MM.1S (cell line): ENCODE results near the gene SNX2.

ENCODE experiments used
- DNase-seq: peaks from one replicate; pipeline ENCODE4 v3.0.0-alpha.2; 2015
- H2AFZ ChIP-seq: fragments of 300-600 bp; sonication (generic); 2 replicates; pipeline ENCODE4 v1.6.0; 2016; ENCODE audit warnings: antibody characterized with exemption, low read length
- H3F3A ChIP-seq: fragments of 300-600 bp; sonication (generic); 2 replicates; pipeline ENCODE4 v1.6.1; 2016; ENCODE audit warnings: mild to moderate bottlenecking, antibody characterized with exemption, low read length, moderate library complexity, mixed read lengths; ENCODE audit not compliant: insufficient read depth
- H3K27ac ChIP-seq: fragments of 300-600 bp; sonication (generic); 2 replicates; pipeline ENCODE4 v1.5.1; 2016; ENCODE audit warnings: mild to moderate bottlenecking, low read length
- H3K27me3 ChIP-seq: fragments of 300-600 bp; sonication (generic); replicated peaks from 2 replicates; pipeline ENCODE4 v1.6.0; 2016; ENCODE audit warnings: low read length; ENCODE audit not compliant: insufficient read depth
- H3K36me3 ChIP-seq: fragments of 300-600 bp; sonication (generic); replicated peaks from 2 replicates; pipeline ENCODE4 v1.6.1; 2016; ENCODE audit warnings: mild to moderate bottlenecking, low read length, mixed read lengths; ENCODE audit not compliant: insufficient read depth
- H3K4me1 ChIP-seq: fragments of 300-600 bp; sonication (generic); 2 replicates; pipeline ENCODE4 v1.6.1; 2016; ENCODE audit warnings: low read length, mixed read lengths
- H3K4me2 ChIP-seq: fragments of 300-600 bp; sonication (generic); 2 replicates; pipeline ENCODE4 v1.6.0; 2016; ENCODE audit warnings: low read depth, low read length
- H3K4me3 ChIP-seq: fragments of 300-600 bp; sonication (generic); 2 replicates; pipeline ENCODE4 v1.5.1; 2016; ENCODE audit warnings: low read length, mixed read lengths
- H3K79me2 ChIP-seq: fragments of 300-600 bp; sonication (generic); 2 replicates; pipeline ENCODE4 v1.6.1; 2016; ENCODE audit warnings: mixed run types, low read length, mixed read lengths
- H3K9ac ChIP-seq: fragments of 300-600 bp; sonication (generic); 2 replicates; pipeline ENCODE4 v1.6.1; 2016; ENCODE audit warnings: low read length, mixed read lengths
- H3K9me2 ChIP-seq: fragments of 300-600 bp; sonication (generic); replicated peaks from 2 replicates; pipeline ENCODE4 v1.6.1; 2016; ENCODE audit warnings: mild to moderate bottlenecking, low read length, mixed read lengths; ENCODE audit not compliant: insufficient read depth
- H3K9me3 ChIP-seq: fragments of 300-600 bp; sonication (generic); replicated peaks from 2 replicates; pipeline ENCODE4 v1.6.1; 2016; ENCODE audit warnings: mild to moderate bottlenecking, low read length, mixed read lengths; ENCODE audit not compliant: insufficient read depth
- H4K20me1 ChIP-seq: fragments of 300-600 bp; sonication (generic); 2 replicates; pipeline ENCODE4 v1.6.1; 2016; ENCODE audit warnings: mild to moderate bottlenecking, low read length, moderate library complexity, mixed read lengths; ENCODE audit not compliant: insufficient read depth
- EZH2 ChIP-seq: fragments of 300-600 bp; sonication (generic); optimal IDR thresholded peaks from 2 replicates; pipeline ENCODE3; 2017; ENCODE audit warnings: low read depth, mild to moderate bottlenecking, antibody characterized with exemption, low read length, mixed read lengths
- EZH2phosphoT487 ChIP-seq: fragments of 300-600 bp; sonication (generic); IDR thresholded peaks from 2 replicates; pipeline ENCODE4 v1.6.1; 2018; ENCODE audit warnings: antibody characterized with exemption, low read length
- TF ChIP-seq, protein P1 (sequence below): fragments of 300-600 bp; sonication (generic); IDR thresholded peaks from 2 replicates; pipeline ENCODE4 v1.5.1; 2016; ENCODE audit warnings: antibody characterized with exemption, low read length, mixed read lengths

SNX2 gene, protein sequence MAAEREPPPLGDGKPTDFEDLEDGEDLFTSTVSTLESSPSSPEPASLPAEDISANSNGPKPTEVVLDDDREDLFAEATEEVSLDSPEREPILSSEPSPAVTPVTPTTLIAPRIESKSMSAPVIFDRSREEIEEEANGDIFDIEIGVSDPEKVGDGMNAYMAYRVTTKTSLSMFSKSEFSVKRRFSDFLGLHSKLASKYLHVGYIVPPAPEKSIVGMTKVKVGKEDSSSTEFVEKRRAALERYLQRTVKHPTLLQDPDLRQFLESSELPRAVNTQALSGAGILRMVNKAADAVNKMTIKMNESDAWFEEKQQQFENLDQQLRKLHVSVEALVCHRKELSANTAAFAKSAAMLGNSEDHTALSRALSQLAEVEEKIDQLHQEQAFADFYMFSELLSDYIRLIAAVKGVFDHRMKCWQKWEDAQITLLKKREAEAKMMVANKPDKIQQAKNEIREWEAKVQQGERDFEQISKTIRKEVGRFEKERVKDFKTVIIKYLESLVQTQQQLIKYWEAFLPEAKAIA

DNA sequence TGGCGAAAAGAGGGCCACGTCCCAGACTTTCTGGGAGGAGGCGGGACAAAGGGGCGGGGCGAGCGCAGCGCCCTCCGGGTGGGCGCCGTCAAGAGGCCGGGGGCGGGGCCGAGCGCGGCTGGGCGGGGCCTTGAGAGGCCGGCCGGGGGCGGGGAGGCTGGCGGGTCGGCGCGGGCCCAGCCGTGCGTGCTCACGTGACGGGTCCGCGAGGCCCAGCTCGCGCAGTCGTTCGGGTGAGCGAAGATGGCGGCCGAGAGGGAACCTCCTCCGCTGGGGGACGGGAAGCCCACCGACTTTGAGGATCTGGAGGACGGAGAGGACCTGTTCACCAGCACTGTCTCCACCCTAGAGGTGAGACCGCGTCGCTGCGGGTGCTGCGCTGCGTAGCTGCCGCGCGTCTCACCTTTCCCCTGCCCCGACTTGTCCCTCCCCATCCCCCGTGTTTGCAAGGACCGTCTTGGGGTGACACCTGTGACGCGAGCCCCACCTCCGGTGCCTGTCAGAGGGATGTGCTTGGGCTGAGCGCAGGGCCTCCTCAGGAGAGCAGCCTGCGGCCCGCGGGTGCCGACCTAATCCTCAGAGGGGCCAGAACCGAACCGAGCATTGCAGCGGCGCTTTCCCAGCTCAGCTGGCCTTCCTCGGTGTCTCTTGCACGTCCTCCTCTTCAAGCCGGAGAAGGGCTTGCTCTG lies at the start of gene SNX2:
TSS of gene SNX2 (plus strand) at position 220 of the 689 bp plus-strand sequence. CDS start at position 244, 24 bp downstream.
- Histone ChIP-seq H3K4me3 (peak within 1 kb of the TSS; percentile 98), H3K27me3 (no peaks in the 10 kb centered on the region), H3K4me1 (peaks cover 15% of the 10 kb centered on the region), H3K9me2 (no peaks in the 10 kb centered on the region), H3K36me3 (no peaks in the 10 kb centered on the region), H3K9ac (peak within 1 kb of the TSS; percentile 90), H3F3A (peaks cover 8% of the 10 kb centered on the region), H3K4me2 (peak within 1 kb of the TSS; percentile 91), H2AFZ (peak within 1 kb of the TSS; percentile 93), H4K20me1 (0 out of 2 replicates have a peak, but pooled peaks cover 5% of the 10 kb centered on the region), H3K27ac (peak within 1 kb of the TSS; percentile 70), H3K79me2 (peaks cover 49% of the 10 kb centered on the region), H3K9me3 (no peaks in the 10 kb centered on the region)
- no peak for TF ChIP-seq EZH2phosphoT487
- TF ChIP-seq, protein P1, sequence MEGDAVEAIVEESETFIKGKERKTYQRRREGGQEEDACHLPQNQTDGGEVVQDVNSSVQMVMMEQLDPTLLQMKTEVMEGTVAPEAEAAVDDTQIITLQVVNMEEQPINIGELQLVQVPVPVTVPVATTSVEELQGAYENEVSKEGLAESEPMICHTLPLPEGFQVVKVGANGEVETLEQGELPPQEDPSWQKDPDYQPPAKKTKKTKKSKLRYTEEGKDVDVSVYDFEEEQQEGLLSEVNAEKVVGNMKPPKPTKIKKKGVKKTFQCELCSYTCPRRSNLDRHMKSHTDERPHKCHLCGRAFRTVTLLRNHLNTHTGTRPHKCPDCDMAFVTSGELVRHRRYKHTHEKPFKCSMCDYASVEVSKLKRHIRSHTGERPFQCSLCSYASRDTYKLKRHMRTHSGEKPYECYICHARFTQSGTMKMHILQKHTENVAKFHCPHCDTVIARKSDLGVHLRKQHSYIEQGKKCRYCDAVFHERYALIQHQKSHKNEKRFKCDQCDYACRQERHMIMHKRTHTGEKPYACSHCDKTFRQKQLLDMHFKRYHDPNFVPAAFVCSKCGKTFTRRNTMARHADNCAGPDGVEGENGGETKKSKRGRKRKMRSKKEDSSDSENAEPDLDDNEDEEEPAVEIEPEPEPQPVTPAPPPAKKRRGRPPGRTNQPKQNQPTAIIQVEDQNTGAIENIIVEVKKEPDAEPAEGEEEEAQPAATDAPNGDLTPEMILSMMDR: peak; percentile 18; the same call in 1 of the 2 replicates
- DNase-seq: peak; percentile 89

DNA sequence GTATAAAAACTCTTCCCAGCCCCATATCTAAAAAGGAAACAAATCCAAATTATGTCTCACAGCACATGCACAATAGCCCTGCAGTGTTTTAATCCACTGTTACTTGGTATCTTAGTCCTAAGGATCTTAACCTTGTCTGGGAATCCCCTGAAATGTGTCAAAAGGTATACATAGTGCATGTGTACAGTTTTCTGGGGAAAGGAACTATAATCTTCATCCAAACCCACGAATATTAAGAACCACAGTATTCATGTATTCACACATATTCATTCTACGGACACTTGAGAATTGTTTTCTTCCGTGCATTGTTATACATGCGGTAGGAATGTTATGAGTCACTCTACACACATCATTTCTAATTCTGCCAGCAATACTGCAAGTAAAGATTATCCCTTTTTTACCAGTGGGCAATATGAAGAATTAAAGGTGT lies 47.8 kb upstream of the SNX2 start:
- Histone ChIP-seq H3K4me3 (no peak overlapping the region), H3K27me3 (no peaks in the 10 kb centered on the region), H3K4me2 (no peak overlapping the region), H3K4me1 (peaks cover 6% of the 10 kb centered on the region; the same call in 1 of the 2 replicates), H3K9me3 (no peaks in the 10 kb centered on the region), H3F3A (no peaks in the 10 kb centered on the region), H4K20me1 (no peaks in the 10 kb centered on the region), H3K79me2 (no peaks in the 10 kb centered on the region), H3K9me2 (no peaks in the 10 kb centered on the region), H3K27ac (no peak overlapping the region), H2AFZ (no peak overlapping the region), H3K9ac (no peak overlapping the region), H3K36me3 (no peaks in the 10 kb centered on the region)
- TF ChIP-seq EZH2 (no peak), EZH2phosphoT487 (no peak)
- TF ChIP-seq, protein P1: no peak
- no peak for DNase-seq

DNA sequence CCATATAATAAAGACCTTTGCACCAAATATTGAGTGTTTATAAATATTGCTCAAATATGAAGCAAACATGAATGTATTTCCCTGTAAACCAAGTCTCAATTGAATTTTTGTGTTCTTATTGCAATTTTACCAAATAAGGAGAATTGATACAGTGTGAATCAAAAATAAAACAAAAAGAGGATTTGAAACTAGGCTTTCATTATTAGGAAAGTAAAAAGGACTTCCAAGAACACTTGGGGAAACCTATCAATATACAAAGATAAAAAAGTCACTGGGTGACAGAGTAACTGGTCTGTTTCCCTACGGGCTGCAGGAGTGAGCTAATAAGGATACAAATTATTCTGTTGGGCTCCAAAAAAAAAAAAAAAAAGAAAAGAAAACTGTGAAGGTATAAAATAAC lies 44.8 kb upstream of the SNX2 start:
- no peaks in the 10 kb centered on the region for H4K20me1 ChIP-seq
- H3K79me2 ChIP-seq: no peaks in the 10 kb centered on the region
- no peak overlapping the region for H3K9ac ChIP-seq
- no peaks in the 10 kb centered on the region for H3K36me3 ChIP-seq
- DNase-seq: no peak
- no peak overlapping the region for H3K4me3 ChIP-seq
- TF ChIP-seq EZH2: no peak
- TF ChIP-seq, protein P1: no peak
- TF ChIP-seq EZH2phosphoT487: no peak
- no peaks in the 10 kb centered on the region for H3K9me2 ChIP-seq
- H3K4me2 ChIP-seq: no peak overlapping the region
- H3K4me1 ChIP-seq: no peaks in the 10 kb centered on the region
- no peaks in the 10 kb centered on the region for H3F3A ChIP-seq
- no peak overlapping the region for H3K27ac ChIP-seq
- H3K9me3 ChIP-seq: no peaks in the 10 kb centered on the region
- H3K27me3 ChIP-seq: no peaks in the 10 kb centered on the region
- no peak overlapping the region for H2AFZ ChIP-seq
